GDM1 (cell line): ENCODE measurements around the gene HAUS3.

Experiments used
- DNase-seq: peaks from one replicate; lab custom pipeline; 2025; lab: John Stamatoyannopoulos, UW

The HAUS3 gene

GRCh38 chr4:2262145-2262943, 20.4 kb upstream of the HAUS3 start:
- peak; percentile 100 for DNase-seq

GRCh38 chr4:2261853-2262144, 19.9 kb upstream of the HAUS3 start, which contains the start of gene MXD4:
MXD4 (minus strand) TSS chr4:2262109; CDS start chr4:2261980, 129 bp downstream.
- no peak for DNase-seq

GRCh38 chr4:2261110-2261852, 19.4 kb upstream of the HAUS3 start:
- DNase-seq, result peak; percentile 39

- DNase-seq, result no peak
Observed at GRCh38 chr4:2260344-2261109, 18.6 kb upstream of the HAUS3 start.

GRCh38 chr4:2259541-2260343, 17.8 kb upstream of the HAUS3 start:
- DNase-seq, result no peak

GRCh38 chr4:2259036-2259540, 17.2 kb upstream of the HAUS3 start:
- DNase-seq, result no peak

GRCh38 chr4:2258091-2259035, 16.4 kb upstream of the HAUS3 start:
- DNase-seq, result no peak

- DNase-seq, result no peak
Observed at GRCh38 chr4:2257361-2258081, 15.6 kb upstream of the HAUS3 start.

- no peak for DNase-seq
Observed at GRCh38 chr4:2256781-2257191, 14.9 kb upstream of the HAUS3 start.

GRCh38 chr4:2256156-2256731, 14.3 kb upstream of the HAUS3 start:
- DNase-seq, result no peak

GRCh38 chr4:2255501-2256155, 13.7 kb upstream of the HAUS3 start:
- no peak for DNase-seq

GRCh38 chr4:2254665-2255500, 13.0 kb upstream of the HAUS3 start:
- no peak for DNase-seq

GRCh38 chr4:2253160-2254084, 11.5 kb upstream of the HAUS3 start:
- no peak for DNase-seq

- no peak for DNase-seq
Observed at GRCh38 chr4:2252530-2253091, 10.7 kb upstream of the HAUS3 start.

GRCh38 chr4:2251795-2252529, 10.0 kb upstream of the HAUS3 start:
- DNase-seq, result no peak
